IMR-90 (cell line): ENCODE data around the gene OCEL1. TPM values are rescaled to one million over a fixed set of nuclear protein-coding genes. Genes with fewer than 3 reads are reported as not detected.

Experiments
- ATAC-seq: fragments of 200-7000 bp; cut with Tn5 transposase; 2 replicates; pipeline ENCODE4 v1.9.1; 2020; ENCODE audit warnings: low read depth, mild to moderate bottlenecking, moderate library complexity
- BruUV-seq: library from RNA; stranded (reverse); fragments of 400-500 nt; replicated peaks from 2 replicates; lab custom pipeline; 2021; lab: Mats Ljungman, UMichigan
- CTCF ChIA-PET: fragments of 300-600 bp; formaldehyde crosslinking; extraction: SDS; loops from one replicate; lab custom pipeline; 2021; ENCODE audit warnings: antibody characterized with exemption; lab: Yijun Ruan, JAX
- POLR2A ChIA-PET: fragments of 300-600 bp; sonication (Branson Sonifier 250); formaldehyde crosslinking; loops from one replicate; lab custom pipeline; 2022; ENCODE audit warnings: antibody characterized with exemption; ENCODE audit not compliant: unreplicated experiment; lab: Charles Lee
- DNase-seq: peaks from one replicate; pipeline ENCODE4 v3.0.0; 2013
- H2AFZ ChIP-seq: replicated peaks from 2 replicates; pipeline ENCODE3; 2013; ENCODE audit warnings: low read length, mild to moderate bottlenecking; ENCODE audit not compliant: poor library complexity
- H2AK5ac ChIP-seq: 2 replicates; pipeline ENCODE4 v1.6.1; 2013; ENCODE audit warnings: low read depth, low read length, inconsistent platforms
- H2AK9ac ChIP-seq: replicated peaks from 2 replicates; pipeline ENCODE3; 2013; ENCODE audit warnings: mild to moderate bottlenecking, low read depth, low read length, moderate library complexity; ENCODE audit not compliant: poor library complexity
- H2BK120ac ChIP-seq: 2 replicates; pipeline ENCODE4 v1.6.1; 2013; ENCODE audit warnings: low read depth, low read length, inconsistent platforms
- H2BK15ac ChIP-seq: 3 replicates; pipeline ENCODE4 v1.6.1; 2013; ENCODE audit warnings: low read depth, low read length, inconsistent platforms
- H2BK20ac ChIP-seq: 2 replicates; pipeline ENCODE4 v1.6.1; 2013; ENCODE audit warnings: low read depth, mild to moderate bottlenecking, inconsistent platforms, low read length, moderate library complexity
- H2BK5ac ChIP-seq: 2 replicates; pipeline ENCODE4 v1.6.1; 2013; ENCODE audit warnings: mild to moderate bottlenecking, low read depth, low read length, inconsistent platforms; ENCODE audit not compliant: poor library complexity, severe bottlenecking
- H3K14ac ChIP-seq: replicated peaks from 2 replicates; pipeline ENCODE4 v1.6.1; 2013; ENCODE audit warnings: low read depth, low read length, inconsistent platforms
- H3K18ac ChIP-seq: 2 replicates; pipeline ENCODE4 v1.6.1; 2013; ENCODE audit warnings: low read depth, low read length, control low read depth
- H3K23ac ChIP-seq: 2 replicates; pipeline ENCODE4 v1.6.1; 2013; ENCODE audit warnings: low read depth, low read length, inconsistent platforms
- H3K27ac ChIP-seq: 2 replicates; pipeline ENCODE4 v1.5.1; 2013; ENCODE audit warnings: mild to moderate bottlenecking, control low read depth, low read length; ENCODE audit not compliant: insufficient read depth
- H3K27me3 ChIP-seq: 2 replicates; pipeline ENCODE4 v1.6.1; 2013; ENCODE audit warnings: low read length; ENCODE audit not compliant: control insufficient read depth, insufficient read depth
- H3K36me3 ChIP-seq: 2 replicates; pipeline ENCODE4 v1.6.1; 2013; ENCODE audit warnings: low read length, mixed read lengths; ENCODE audit not compliant: control insufficient read depth, insufficient read depth
- H3K4ac ChIP-seq: 2 replicates; pipeline ENCODE4 v1.6.1; 2013; ENCODE audit warnings: low read depth, low read length, inconsistent platforms
- H3K4me1 ChIP-seq: 2 replicates; pipeline ENCODE4 v1.6.1; 2013; ENCODE audit warnings: low read length, mixed read lengths; ENCODE audit not compliant: control insufficient read depth, insufficient read depth
- H3K4me2 ChIP-seq: 2 replicates; pipeline ENCODE4 v1.6.1; 2013; ENCODE audit warnings: low read depth, mild to moderate bottlenecking, control low read depth, low read length, moderate library complexity
- H3K4me3 ChIP-seq: 2 replicates; pipeline ENCODE4 v1.5.1; 2013; ENCODE audit warnings: low read depth, mild to moderate bottlenecking, control low read depth, low read length, moderate library complexity; ENCODE audit not compliant: insufficient read depth
- H3K56ac ChIP-seq: 2 replicates; pipeline ENCODE4 v1.6.1; 2013; ENCODE audit warnings: low read length, inconsistent platforms; ENCODE audit not compliant: insufficient read depth; ENCODE audit errors: extremely low read depth
- H3K79me1 ChIP-seq, 2 experiments: 2 replicates each; pipeline ENCODE4 v1.6.1; 2013; ENCODE audit warnings: low read length in 2 of 2, inconsistent platforms in 1 of 2, low read depth in 1 of 2
- H3K9ac ChIP-seq: 2 replicates; pipeline ENCODE4 v1.6.1; 2013; ENCODE audit warnings: low read depth, low read length, control low read depth
- H3K9me1 ChIP-seq: 2 replicates; pipeline ENCODE4 v1.6.1; 2013; ENCODE audit warnings: low read length, inconsistent platforms; ENCODE audit not compliant: insufficient read depth
- H3K9me3 ChIP-seq: 2 replicates; pipeline ENCODE4 v1.6.1; 2013; ENCODE audit warnings: low read length; ENCODE audit not compliant: control insufficient read depth, insufficient read depth
- H4K20me1 ChIP-seq: 2 replicates; pipeline ENCODE4 v1.6.1; 2013; ENCODE audit warnings: low read length, inconsistent platforms; ENCODE audit not compliant: insufficient read depth
- H4K5ac ChIP-seq: 2 replicates; pipeline ENCODE4 v1.6.1; 2013; ENCODE audit warnings: mild to moderate bottlenecking, low read depth, low read length, control low read depth
- H4K8ac ChIP-seq, 2 experiments: 2 replicates each; pipeline ENCODE4 v1.6.1; 2013; ENCODE audit warnings: low read depth in 2 of 2, low read length in 2 of 2, control low read depth in 1 of 2, inconsistent platforms in 1 of 2
- H4K91ac ChIP-seq: 2 replicates; pipeline ENCODE4 v1.6.1; 2013; ENCODE audit warnings: low read depth, low read length, inconsistent platforms; ENCODE audit not compliant: insufficient read depth
- FOS ChIP-seq: fragments of 150-350 bp; IDR thresholded peaks from 2 replicates; pipeline ENCODE4 v1.6.1; 2016; ENCODE audit warnings: low read depth, low read length
- MAFK ChIP-seq: IDR thresholded peaks from 2 replicates; pipeline ENCODE4 v1.6.1; 2012; ENCODE audit warnings: low read depth, low read length, improper control_type of control experiment
- MAZ ChIP-seq: IDR thresholded peaks from 2 replicates; pipeline ENCODE4 v1.6.1; 2012; ENCODE audit warnings: low read depth, mild to moderate bottlenecking, low read length, improper control_type of control experiment, moderate library complexity, borderline replicate concordance
- MXI1 ChIP-seq: IDR thresholded peaks from 2 replicates; pipeline ENCODE4 v1.6.1; 2012; ENCODE audit warnings: low read depth, mild to moderate bottlenecking, low read length, moderate library complexity, borderline replicate concordance
- NFE2L2 ChIP-seq: fragments of 150-350 bp; IDR thresholded peaks from 2 replicates; pipeline ENCODE4 v1.6.1; 2016; ENCODE audit warnings: low read depth, mild to moderate bottlenecking, low read length
- RCOR1 ChIP-seq: IDR thresholded peaks from 2 replicates; pipeline ENCODE4 v1.6.1; 2012; ENCODE audit warnings: mild to moderate bottlenecking, low read length, improper control_type of control experiment; ENCODE audit not compliant: insufficient replicate concordance
- SMC3 ChIP-seq: fragments of 150-350 bp; IDR thresholded peaks from 2 replicates; pipeline ENCODE4 v1.6.1; 2016; ENCODE audit warnings: low read depth, mild to moderate bottlenecking, antibody characterized with exemption, low read length, moderate library complexity
- USF2 ChIP-seq: fragments of 150-350 bp; IDR thresholded peaks from 2 replicates; pipeline ENCODE4 v1.6.1; 2017; ENCODE audit warnings: mild to moderate bottlenecking, antibody characterized with exemption, low read length, low read depth
- WGBS, 2 experiments: methylation state at CpG; one replicate each; pipeline versions ENCODE4 v1.1.5 to v1.1.7; 2013; ENCODE audit warnings: missing lambda C conversion rate in 2 of 2; ENCODE audit not compliant: insufficient read length in 1 of 2; ENCODE audit errors: extremely low coverage in 2 of 2; 5-methylcytosine and 5-hydroxymethylcytosine counted together
- dilution Hi-C: fragments of 300-500 bp; cut with HindIII; formaldehyde crosslinking; loops from one replicate; pipeline ENCODE4 v1.14.3; 2018; ENCODE audit warnings: low sequenced_read_pairs; ENCODE audit not compliant: unreplicated experiment
- in situ Hi-C: fragments of 300-500 bp; cut with MboI; formaldehyde crosslinking; loops from 3 replicates; pipeline ENCODE4 v1.14.3; 2019; ENCODE audit warnings: low sequenced_read_pairs, inconsistent platforms, mixed read lengths
- intact Hi-C: fragments of 100-400 bp; cut with micrococcal nuclease; formaldehyde crosslinking; loops from 2 replicates; pipeline ENCODE4 v1.10.0; 2022
- polyA plus RNA-seq, 3 experiments: library from polyadenylated mRNA; depleted of rRNA; stranded (reverse); fragments of >200 nt; gene quantifications; 2 replicates each; pipeline ENCODE4 v1.2.3, GENCODE V29; 2012; ENCODE audit warnings: low replicate concordance in 1 of 3
- total RNA-seq: library from RNA; depleted of rRNA; stranded (reverse); fragments of >200 nt; gene quantifications from 2 replicates; pipeline ENCODE4 v1.2.3, GENCODE V29; 2012
- TF ChIP-seq, protein P1 (sequence below): conservative IDR thresholded peaks from 2 replicates; pipeline ENCODE4 v1.5.1; 2012; ENCODE audit warnings: mild to moderate bottlenecking, low read depth, low read length, improper control_type of control experiment

Gene OCEL1
- total and polyA plus RNA-seq, 2 of the 4 experiments (the other 2 are of a cell fraction) = 1.1 to 7.2 TPM

GRCh38 chr19:17245535-17245984, 19.5 kb downstream of the OCEL1 start, which contains the start of gene NR2F6:
Gene NR2F6 (minus strand): TSS chr19:17245919. CDS start chr19:17245220, 699 bp downstream.
- no TSS peak for BruUV-seq
- H3K27me3 ChIP-seq = no peaks in the 10 kb centered on the region
- DNase-seq (no peak), ATAC-seq (no peak; the same call in 1 of the 2 replicates)
- H3K18ac ChIP-seq = peak within 1 kb of the TSS; percentile 86
- H2BK120ac ChIP-seq = peak within 1 kb of the TSS; percentile 90
- dilution Hi-C loops = no loop called here
- TF ChIP-seq NFE2L2 (no peak), MAZ (no peak), FOS (no peak), USF2 (no peak), RCOR1 (no peak), MAFK (no peak), SMC3 (no peak), MXI1 (peak; percentile 44; the same call in 1 of the 2 replicates)
- TF ChIP-seq, protein P1, sequence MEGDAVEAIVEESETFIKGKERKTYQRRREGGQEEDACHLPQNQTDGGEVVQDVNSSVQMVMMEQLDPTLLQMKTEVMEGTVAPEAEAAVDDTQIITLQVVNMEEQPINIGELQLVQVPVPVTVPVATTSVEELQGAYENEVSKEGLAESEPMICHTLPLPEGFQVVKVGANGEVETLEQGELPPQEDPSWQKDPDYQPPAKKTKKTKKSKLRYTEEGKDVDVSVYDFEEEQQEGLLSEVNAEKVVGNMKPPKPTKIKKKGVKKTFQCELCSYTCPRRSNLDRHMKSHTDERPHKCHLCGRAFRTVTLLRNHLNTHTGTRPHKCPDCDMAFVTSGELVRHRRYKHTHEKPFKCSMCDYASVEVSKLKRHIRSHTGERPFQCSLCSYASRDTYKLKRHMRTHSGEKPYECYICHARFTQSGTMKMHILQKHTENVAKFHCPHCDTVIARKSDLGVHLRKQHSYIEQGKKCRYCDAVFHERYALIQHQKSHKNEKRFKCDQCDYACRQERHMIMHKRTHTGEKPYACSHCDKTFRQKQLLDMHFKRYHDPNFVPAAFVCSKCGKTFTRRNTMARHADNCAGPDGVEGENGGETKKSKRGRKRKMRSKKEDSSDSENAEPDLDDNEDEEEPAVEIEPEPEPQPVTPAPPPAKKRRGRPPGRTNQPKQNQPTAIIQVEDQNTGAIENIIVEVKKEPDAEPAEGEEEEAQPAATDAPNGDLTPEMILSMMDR = no peak
- H2AK5ac ChIP-seq = peak within 1 kb of the TSS; percentile 98
- in situ Hi-C loops = no loop called here
- peak within 1 kb of the TSS; percentile 82 for H4K91ac ChIP-seq
- H3K9me3 ChIP-seq = no peaks in the 10 kb centered on the region
- H4K8ac ChIP-seq = peak within 1 kb of the TSS; percentile 91 to 94; a peak in 3 of 4 replicates
- peak within 1 kb of the TSS; percentile 86; the same call in 1 of the 3 replicates for H2BK15ac ChIP-seq
- H3K4me1 ChIP-seq = peaks cover 10% of the 10 kb centered on the region
- H3K56ac ChIP-seq = peak within 1 kb of the TSS; percentile 72
- H3K4ac ChIP-seq = peak within 1 kb of the TSS; percentile 95
- 0 out of 2 replicates have a peak, but pooled peaks cover 5% of the 10 kb centered on the region for H3K9me1 ChIP-seq
- H3K79me1 ChIP-seq = peaks cover 15 to 43% of the 10 kb centered on the region in 2 experiments
- H4K5ac ChIP-seq = peak within 1 kb of the TSS; percentile 94
- peaks cover 4% of the 10 kb centered on the region; the same call in 1 of the 2 replicates for H3K36me3 ChIP-seq
- peak within 1 kb of the TSS; percentile 100 for H2AFZ ChIP-seq
- peak within 1 kb of the TSS; percentile 97 for H3K27ac ChIP-seq
- ChIA-PET CTCF (no interaction called here), POLR2A (no interaction called here)
- peak within 1 kb of the TSS; percentile 74 for H3K14ac ChIP-seq
- peak within 1 kb of the TSS; percentile 93 for H3K4me2 ChIP-seq
- H2BK20ac ChIP-seq = peak within 1 kb of the TSS; percentile 71; the same call in 1 of the 2 replicates
- intact Hi-C loops = no loop called here
- H4K20me1 ChIP-seq = peaks cover 28% of the 10 kb centered on the region
- H3K23ac ChIP-seq = peak within 1 kb of the TSS; percentile 59
- H3K9ac ChIP-seq = peak within 1 kb of the TSS; percentile 82
- peak within 1 kb of the TSS; percentile 90 for H3K4me3 ChIP-seq
- 0% methylated on average over 3 of the region's 72 CpGs; no CpG with 5 or more reads in 1 of the 2 experiments for WGBS, 2 experiments
- peak within 1 kb of the TSS; percentile 93 for H2BK5ac ChIP-seq
- H2AK9ac ChIP-seq = peak within 1 kb of the TSS; percentile 99
